Cortex of kidney (tissue), 1 donor: ENCODE data around the gene DCAF17.
"Not testable (repeated sequence)": the region's sequence is repeated elsewhere in the genome, so short reads cannot be mapped to it uniquely, and the experiment has no call there.

Experiments
- DNase-seq: peaks from one replicate; lab custom pipeline; 2025; lab: John Stamatoyannopoulos, UW

Gene DCAF17

DNA sequence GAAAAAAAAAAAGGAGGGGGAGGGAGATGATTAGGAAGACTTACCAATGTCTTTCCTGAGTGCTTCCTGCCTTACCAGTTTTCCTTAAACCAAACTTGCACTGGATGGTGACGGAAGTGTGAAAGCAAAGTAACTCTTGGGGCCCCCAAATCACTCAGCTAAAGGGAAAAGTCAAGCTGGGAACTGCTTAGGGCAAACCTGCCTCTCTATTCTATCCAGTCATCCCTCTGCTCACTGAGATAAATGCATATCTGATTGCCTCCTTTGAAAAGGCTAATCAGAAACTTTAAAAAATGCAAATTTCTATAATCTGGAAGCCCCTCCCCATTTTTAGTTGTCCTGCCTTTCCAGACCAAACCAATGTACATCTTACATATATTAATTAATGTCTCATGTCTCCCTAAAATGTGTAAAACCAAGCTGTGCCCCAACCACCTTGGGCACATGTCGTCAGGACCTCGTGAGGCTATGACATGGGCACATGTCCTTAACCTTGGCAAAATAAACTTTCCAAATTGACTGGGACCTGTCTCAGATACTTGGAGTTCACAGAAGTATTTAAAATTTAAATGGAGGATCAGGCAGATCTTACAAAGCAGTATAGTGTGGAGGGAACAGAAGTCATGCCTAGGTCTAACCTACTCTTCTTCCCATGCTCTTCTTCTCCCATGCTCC is 81.0 kb downstream of the DCAF17 start:
- no peak for DNase-seq

DNA sequence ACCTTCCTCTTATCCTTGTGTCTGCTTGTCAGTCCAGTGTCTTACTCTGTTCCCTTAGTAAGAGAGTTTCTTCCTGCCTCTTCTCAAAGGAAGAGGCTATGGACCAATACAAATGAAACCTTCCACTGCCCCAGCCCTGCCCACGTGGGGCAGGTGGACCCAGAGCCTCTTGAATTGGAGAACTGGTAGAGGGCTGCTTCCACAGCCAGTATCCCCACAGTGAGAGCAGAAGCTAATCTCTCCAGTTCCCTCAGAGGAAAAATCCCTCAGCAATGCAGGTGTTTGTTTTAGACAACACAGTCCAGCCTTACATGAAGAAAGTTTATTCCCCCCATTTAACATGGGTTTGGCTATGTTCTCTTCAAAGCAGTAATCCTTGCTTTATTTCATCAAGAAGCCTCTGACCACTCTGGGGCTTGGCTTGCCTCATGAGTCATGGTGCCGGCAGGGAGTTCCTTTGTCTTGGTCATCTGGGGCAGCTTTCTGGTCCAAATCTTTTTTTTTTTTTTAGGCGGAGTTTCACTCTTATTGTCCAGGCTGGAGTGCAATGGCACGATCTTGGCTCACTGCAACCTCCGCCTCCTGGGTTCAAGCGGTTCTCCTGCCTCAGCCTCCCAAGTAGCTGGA is 81.8 kb downstream of the DCAF17 start:
- DNase-seq, result no peak

DNA sequence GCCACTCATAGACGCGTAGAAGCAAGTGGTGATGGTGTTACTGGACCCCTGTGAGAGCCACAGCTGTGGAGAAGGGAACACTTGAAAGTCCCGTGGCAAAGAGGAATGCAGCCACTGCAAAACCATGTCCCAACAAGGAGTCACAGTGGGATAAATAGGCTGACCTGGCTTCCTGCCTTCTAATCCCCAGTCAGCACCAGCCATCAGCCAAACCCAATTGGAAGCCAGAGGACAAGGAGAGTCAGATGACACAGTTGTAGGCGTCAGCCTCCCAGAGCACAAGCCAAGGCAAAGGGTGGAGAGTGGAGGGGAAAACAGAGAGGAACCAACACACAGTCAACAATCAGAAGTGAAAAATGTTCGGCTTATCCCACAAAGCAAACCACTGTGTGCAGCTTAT is 82.8 kb downstream of the DCAF17 start:
- no peak for DNase-seq

DNA sequence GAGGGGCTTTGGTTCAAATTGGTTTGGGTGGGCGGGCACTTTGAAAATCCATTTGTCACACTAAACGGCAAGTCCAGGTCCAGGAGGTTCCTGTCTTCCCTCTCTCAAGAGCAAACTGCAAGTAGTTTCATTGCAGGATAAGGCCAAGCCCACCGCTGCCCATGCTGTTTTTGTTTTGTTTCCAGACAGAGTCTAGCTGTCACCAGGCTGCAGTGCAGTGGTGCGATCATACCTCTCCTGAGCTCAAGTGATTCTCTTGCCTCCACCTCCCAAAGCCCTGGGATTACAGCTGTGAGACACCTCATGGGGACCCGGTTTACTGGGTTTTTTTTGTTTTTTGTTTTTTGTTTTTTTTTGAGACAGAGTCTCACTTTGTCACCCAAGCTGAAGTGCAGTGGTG is 86.4 kb downstream of the DCAF17 start:
- no peak for DNase-seq

DNA sequence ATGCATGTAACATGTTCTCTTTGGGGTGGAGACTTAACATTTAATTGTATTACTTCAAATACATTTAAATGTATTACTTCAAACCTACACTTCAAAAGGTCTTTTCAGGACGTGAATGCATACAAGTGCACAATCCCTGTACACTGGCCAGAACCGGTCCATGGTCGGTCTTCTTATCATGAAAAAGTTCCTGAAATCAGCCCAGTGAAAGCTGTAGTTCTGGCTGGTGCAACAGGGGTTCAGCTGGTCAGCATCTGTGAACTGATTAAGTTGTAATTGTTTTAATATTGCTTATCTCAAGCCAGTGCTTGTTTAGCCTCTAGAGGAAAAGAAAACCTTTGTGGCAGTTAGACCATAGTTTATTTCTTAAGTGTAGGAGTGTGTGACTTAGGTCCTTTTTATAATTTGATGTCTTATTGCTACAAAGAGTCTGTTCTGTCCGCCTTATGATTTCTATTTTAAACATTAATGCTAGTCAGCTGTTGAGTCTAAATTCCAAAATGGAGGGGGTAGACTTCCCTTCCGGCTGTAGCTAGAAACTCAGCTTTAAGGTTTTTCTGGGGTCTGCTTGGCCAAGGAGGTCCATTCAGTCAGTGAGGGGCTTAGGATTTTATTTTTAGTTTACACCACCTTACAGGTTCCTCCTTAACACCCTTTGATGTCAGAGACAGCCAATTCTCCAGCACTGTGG is 87.5 kb downstream of the DCAF17 start:
- no peak for DNase-seq

DNA sequence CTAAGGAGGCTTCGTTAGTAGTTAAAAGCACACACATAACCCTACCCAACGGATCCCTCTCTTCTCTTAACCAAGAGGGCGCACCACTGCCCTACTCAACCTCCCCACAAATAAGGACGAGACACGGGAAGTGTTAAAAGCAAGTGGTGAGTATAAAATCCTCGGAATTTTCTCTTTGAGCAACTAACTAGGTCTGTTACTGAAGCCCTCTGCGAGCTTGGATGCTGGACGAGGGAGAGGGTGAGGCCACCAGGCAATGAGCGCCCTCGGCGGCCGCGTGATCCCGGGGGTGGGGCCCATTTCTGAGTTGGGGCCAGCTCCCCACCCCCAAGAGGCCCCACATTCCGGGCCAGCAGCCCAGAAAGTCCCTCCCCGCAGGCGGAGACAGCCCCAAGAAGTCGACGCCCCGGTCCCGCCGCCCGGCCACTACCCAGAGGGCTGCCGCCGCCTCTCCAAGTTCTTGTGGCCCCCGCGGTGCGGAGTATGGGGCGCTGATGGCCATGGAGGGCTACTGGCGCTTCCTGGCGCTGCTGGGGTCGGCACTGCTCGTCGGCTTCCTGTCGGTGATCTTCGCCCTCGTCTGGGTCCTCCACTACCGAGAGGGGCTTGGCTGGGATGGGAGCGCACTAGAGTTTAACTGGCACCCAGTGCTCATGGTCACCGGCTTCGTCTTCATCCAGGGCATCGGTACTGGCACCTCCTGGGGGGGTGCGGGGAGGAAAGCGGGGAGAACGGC is 88.2 kb downstream of the DCAF17 start, which contains the start of gene CYBRD1:
TSS of gene CYBRD1 (plus strand) at position 423 of the 736 bp plus-strand sequence. CDS start at position 495, 72 bp downstream.
- no peak for DNase-seq

DNA sequence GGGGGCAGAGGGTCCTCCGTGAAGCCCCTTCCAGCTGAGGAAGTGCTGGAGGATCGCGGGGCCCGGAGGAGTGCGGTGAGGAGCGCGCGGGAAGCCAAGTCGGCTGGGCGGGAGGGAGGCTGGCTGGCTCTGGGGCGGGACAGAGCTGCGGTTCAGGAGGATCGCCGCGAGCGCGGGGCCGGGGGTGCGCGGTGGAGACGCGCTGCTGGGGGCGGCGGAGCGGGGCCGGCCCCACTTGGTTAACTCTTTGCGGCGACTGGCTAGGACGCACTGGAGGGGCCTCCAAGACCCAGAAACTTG is 88.7 kb downstream of the DCAF17 start:
- no peak for DNase-seq

DNA sequence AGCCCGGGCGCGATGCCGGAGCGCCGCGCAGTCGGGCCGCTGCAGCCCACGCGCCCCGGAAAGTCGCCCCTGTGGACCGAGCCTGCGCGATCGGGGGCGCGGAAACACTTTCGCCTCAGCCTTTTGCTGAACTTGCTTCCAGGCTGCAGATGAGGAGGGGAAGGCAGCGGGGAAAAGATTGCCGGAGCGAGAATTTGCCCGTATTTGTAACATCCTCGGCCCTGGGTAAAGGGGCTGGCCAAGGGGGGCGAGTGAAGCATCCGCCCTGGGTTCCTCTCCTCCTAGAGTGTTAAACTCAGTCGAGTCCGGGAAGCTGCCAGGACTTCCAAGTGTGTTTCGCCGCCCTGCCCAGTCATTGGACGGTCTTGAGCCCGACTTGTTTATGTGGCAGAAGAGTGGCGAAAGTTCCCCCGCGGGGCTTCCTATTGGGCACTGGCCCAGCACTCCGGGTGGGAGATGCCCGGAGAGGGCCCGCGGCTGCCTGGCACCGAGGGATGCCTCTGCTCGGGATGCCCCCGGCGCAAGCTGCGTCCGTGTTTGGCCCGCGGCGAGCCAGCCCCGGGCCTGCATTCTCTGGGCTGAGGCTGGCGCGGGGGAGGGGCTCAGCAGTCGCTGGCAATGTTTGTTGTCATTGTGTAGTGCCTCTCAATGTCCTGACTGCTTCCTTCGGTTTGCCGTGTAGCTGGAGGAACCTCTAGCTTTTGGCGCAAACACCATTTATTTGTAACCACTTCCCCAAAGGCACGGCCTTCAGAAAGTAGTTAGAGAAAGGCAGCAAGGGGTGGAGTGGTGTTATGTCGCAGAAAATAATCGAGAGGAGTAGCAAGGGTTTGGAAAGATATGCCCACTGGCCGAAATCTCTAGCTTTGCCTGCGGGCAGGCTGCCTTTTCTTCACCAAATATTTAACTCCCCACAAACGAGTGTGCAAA is 89.3 kb downstream of the DCAF17 start:
- no peak for DNase-seq

DNA sequence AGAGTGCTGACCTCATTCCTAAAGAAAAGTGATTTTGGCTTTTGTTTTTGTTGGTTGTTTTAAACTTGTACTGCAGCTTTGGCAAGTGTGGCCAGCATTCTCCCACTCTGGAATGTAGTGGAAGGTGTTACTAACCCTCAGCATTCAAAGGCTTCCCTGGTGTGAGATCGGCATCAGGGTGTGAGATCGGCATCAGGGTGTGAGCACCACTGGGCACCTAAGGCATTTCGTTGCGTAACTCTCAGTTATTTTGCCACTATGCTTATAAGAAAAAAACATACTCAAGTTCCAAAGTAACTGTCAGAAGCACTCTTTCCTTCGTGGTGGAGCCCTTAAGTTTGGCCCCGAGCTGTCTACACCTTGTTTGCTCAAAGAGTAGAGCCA is 90.0 kb downstream of the DCAF17 start:
- DNase-seq, result no peak

DNA sequence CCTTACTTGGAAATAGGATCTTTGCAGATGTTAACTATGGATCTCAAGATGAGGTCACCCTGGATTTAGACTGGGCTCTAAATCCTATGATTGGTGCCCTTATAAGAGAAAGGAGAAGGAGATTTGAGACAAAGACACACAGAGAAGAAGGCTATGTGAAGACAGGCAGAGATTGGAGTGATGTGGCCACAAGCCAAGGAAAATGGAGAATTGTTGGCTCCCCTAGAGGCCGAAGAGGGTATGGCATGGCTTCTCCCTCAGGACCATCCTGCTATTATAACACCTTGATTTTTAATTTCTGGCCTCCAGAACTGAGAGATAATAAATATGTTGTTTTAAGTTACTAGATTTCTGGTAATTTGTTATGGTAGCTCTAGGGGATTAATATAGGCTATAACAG is 95.9 kb downstream of the DCAF17 start:
- no peak for DNase-seq

DNA sequence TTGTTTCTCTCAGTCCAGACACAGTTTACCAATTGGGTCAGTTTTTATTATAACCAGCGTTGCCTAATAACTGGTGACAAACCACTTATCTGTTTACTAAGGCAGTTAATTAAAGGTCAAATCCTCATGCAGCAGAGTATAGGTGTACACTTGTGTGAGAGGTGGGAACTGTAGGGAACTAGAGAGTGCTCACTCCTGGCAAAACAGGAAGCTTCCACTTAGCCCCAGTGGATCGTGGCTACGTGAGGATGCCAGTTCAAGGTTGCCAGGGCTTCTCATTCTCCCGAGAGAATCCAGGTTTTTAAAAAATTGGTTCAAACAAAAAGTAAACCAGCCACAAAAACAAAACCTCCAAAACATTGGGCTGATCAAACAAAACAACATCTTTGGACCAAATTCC is 96.4 kb downstream of the DCAF17 start:
- no peak for DNase-seq

DNA sequence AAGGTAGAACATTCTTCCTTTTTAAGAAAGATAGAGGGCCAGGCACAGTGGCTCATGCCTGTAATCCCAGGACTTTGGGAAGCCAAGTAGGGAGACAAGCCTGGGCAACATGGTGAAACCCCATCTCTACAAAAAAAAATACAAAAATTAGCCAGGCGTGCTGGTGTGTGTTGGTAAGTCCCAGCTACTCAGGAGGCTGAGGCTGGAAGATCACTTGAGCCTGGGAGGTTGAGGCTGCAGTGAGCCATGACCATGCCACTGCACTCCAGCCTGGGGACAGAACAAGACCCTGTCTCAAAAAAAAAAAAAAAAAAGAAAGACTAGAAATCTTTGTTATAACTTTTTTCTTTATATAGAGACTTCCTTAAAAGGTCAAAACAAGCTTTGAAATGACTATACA is 96.8 kb downstream of the DCAF17 start:
- not testable (repeated sequence) for DNase-seq

DNA sequence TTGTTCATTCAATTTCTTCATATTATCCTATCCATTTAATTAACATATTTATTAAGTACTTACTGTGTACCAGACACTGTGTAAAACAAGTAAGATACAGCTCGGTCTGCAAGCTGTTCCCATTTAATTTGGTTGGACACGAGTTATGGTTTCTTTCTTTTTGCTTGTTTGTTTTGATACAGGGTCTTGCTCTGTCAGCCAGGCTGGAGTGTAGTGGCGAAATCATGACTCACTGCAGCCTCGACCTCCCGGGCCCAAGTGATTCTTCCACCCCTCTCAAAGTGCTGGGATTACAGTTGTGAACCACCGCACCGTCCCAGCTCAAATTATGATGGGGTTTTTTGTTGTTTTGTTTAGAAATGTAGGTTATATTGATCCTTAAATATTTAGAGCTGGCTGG is 97.3 kb downstream of the DCAF17 start:
- DNase-seq, result no peak

DNA sequence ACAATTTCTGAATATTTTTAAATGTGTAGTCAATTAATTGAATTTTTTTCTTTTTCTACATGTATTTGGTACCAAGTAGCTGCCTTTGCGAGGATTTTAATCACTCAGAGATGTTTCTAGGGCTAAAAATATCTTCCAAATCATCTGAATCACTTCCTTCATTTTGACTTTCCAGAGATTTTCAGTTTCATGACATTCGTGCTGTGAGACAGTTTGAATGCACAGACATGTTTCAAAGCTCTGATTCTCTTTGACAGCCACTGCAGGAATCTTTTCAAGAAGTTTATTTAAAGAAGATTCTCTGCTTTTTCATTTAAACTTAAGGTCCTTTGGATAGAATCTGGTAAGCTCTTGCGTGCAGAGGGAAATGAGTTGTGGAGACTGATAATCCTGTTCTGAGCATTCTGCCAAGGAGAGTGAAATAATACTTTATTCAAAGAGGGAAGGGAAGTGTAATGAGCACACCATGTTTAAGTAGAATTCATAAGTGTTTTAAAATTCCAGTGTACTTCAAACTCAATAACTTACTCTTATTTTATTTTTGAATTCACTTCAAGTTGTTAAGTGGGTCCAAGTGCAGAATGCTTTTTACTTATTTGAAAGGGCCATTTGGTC is 97.9 kb downstream of the DCAF17 start:
- DNase-seq, result no peak

DNA sequence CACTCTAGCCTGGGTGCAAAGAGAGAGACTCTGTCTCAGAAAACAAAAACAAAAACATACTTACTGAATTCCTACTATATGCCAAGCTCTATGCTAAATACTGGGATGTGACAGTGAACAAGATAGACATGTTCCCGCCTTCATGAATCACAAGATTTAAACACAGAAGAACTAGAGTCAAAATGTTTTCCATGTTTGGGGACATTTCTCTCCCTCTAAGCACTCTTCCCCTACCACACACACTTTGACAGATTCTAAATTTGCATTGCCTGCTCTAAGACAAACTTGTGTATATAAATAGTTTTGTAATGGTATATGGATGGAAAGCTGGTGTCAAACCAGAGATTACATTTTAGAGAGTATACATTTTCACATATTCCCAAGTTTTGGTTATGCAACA is 99.3 kb downstream of the DCAF17 start:
- no peak for DNase-seq
